ENCODE measurements around the gene SPACA4.
"Not testable (repeated sequence)": the region's sequence is repeated elsewhere in the genome, so short reads cannot be mapped to it uniquely, and the experiment has no call there.

The SPACA4 gene, protein sequence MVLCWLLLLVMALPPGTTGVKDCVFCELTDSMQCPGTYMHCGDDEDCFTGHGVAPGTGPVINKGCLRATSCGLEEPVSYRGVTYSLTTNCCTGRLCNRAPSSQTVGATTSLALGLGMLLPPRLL

DNA sequence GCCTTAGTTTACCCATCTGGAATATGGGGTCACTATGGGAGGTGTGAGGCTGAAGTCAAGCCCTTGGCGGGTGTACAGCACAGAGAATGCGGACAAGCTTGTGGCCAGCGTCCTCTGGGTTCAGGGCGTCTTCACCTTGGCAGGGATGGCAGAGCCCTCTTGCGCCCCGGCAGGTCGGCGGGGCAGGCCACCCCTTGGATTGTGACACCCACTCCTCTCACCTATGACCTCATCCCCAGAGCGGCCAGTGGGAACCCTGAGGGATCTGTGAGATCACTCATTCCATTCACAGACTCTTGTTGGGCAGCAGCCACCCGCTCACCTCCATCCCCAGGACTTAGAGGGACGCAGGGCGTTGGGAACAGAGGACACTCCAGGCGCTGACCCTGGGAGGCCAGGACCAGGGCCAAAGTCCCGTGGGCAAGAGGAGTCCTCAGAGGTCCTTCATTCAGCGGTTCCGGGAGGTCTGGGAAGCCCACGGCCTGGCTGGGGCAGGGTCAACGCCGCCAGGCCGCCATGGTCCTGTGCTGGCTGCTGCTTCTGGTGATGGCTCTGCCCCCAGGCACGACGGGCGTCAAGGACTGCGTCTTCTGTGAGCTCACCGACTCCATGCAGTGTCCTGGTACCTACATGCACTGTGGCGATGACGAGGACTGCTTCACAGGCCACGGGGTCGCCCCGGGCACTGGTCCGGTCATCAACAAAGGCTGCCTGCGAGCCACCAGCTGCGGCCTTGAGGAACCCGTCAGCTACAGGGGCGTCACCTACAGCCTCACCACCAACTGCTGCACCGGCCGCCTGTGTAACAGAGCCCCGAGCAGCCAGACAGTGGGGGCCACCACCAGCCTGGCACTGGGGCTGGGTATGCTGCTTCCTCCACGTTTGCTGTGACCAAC, at the start of gene SPACA4:
TSS of gene SPACA4 (plus strand) at position 280 of the 896 bp plus-strand sequence. CDS start at position 517, 237 bp downstream.
- FAIRE-seq = no peak

DNA sequence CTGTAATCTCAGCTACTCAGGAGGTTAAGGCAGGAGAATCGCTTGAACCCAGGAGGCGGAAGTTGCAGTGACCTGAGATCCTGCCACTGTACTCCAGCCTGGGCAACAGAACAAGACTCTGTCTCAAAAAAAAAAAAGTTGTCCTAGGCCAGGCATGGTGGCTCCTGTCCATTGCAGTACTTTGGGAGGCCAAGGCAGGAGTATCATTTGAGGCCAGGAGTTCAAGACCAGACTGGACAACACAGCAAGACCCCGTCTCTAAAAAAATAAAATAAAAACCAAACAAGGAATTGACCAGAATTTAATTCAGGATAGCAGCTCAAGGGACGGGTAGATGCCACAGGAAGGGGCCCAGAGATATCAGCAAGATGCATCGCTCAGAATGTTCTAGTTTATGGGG, 49.7 kb upstream of the SPACA4 start:
- no peak for FAIRE-seq

DNA sequence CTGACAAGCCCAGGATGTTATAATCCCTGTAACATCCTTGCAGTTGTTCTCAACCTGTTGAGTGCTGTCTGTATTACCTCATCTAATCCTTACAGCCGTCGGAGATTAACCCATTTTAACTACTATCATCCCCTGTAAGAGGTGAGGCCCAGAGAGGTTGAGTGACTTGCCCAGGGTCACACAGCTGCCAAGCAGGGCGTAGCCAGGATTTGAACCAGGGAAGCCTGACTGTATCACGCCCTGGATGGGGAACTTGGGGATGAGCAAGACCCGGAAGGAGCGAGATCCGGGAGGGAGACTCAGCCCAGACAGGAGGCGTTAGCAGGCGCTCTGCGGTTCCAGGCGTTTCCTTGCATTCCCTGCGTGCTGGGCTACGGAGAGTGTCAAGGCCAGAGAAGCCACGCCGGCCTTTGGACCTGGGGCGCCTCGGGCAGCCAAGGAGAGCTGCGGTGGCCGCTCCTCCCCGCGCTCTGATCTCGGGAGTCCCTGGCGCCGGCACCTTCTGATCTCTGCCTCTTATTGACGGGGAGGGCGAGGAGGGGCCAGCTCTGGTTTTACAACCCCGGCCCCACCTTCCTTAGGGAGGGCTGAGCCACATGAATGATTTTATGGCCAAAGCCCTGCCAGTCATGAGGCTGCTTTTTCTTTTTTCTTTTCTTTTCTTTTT, 48.4 kb upstream of the SPACA4 start:
- FAIRE-seq = no peak

DNA sequence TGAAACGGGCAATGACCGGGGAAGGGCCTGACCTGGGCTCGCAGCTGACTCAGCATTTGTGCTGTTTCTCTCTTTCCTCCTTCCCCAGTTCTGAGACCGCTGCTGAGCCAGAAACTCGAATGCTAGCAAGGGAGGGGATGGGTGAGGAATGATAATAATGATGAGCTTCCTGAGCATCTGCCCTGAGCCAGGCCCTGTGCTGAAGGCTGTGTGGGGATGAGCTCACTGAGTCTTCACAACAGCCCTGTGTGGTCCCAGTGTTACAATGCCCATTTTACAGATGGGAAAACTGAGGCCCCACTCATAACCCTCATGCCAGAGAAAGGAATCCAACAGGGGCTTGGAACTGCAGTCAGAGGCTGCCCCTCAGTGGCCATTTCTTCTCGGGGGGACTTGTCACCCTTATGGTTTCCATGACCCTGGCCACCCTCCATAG, 46.4 kb upstream of the SPACA4 start:
- FAIRE-seq = no peak

DNA sequence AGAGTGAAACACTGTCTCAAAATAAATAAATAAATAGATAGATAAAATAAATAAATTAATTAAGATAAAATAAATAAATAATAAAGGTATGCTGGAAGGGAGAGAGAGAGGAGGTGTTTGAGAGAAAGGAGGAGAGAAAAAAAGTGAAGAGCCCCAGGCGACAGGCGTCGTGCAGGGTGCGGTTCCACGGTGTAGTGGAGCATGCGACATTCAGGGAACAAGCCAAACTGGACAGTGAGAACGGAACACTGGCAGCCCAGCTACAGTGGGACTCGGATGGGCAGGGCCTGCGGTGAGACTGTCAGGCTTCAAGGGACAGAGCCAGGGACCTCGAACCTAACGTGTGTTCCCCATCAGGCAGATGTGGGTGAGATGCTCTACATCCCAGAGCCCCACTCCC, 45.1 kb upstream of the SPACA4 start:
- no peak for FAIRE-seq

DNA sequence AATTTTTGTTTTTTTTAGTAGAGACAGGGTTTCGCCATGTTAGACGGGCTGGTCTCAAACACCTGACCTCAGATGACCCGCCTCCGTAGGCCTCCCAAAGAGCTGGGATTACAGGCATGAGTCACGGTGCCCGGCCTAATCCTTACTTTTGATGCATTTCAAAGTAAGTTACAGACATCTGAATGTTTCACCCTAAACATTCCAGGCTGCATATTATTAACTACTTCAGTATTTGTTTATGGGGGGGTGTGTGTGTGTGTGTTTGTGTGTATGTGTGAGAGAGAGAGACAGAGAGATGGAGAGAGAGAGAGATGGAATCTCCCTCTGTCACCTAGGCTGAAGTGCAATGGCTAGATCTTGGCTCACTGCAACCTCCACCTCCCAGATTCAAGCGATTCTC, 41.5 kb upstream of the SPACA4 start:
- FAIRE-seq = no peak

DNA sequence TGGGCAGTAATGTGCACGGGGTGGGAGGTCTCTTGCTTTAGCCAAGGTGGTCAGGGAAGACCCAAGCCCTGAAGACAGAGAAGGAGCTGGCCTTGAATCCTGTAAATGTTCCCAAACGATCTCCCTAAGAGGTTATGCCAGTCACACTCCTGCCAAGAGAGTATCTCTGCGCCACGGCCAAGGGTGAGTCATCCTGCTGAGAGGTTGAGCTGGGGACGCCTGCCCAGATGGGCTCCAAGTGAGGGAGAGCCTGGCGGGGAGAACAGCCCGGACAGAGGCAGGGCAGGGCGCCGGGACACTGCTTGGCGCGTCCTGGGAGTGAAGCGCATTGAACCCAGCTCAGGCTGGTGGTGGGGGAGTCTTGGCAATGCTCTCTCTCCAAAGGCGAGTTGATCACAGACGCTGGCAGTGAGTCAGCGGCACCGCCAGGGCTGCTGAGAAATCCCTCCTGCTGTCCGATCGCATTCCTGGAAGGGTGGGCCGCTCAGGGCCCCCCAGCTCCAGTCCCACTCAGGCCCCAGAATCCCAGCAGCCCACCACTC, 38.1 kb upstream of the SPACA4 start:
- no peak for FAIRE-seq

DNA sequence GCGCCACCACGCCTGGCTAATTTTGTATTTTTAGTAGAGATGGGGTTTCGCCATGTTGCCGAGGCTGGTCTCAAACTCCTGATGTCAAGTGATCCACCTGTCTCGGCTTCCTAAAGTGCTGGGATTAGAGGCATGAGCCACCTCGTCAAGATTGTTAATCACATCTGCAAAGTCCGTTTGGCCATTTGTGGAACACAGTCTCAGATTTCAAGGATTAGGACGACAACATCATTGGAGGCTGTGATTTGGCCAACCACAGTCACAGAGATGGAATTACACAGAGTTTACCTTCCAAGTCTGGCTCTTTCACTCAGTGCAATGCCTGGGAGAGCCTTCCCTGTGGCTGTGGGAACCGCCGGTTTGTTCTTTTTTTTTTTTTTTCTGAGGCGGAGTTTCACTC, 36.7 kb upstream of the SPACA4 start:
- no peak for FAIRE-seq

DNA sequence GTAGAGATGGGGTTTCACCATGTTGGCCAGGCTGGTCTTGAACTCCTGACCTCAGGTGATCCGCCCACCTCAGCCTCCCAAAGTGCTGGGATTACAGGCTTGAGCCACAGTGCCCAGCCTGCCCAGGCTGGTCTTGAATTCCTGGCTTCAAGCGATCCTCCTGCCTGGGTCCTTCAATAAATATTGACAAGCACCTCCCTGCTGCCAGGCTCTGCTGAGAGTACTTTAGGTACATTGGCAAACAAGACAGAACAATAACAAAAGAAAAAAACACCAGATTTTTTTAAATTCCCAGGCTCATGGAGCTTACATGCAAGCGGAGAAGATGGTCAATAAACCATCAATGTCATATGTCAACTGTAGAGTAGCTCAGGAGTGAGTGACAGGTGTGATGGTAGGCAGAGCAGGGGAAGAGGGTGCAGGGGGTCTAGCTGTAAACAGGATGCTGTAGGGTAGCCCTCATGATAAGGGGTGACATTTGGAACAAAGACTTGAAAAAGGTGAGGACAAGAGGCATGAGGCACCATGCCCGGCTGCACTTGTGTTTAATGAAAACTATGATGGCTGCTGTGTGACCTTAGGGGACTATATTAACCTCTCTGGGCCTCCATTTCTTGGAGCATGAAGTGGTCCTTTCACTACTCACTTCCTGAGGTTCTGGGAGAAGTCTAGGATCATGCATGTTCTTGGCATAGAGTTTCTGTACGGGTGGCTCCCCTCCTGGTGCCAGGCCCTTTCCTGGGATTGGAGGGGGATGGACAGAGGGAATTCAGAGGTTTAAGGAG, 35.0 kb upstream of the SPACA4 start:
- FAIRE-seq = no peak

DNA sequence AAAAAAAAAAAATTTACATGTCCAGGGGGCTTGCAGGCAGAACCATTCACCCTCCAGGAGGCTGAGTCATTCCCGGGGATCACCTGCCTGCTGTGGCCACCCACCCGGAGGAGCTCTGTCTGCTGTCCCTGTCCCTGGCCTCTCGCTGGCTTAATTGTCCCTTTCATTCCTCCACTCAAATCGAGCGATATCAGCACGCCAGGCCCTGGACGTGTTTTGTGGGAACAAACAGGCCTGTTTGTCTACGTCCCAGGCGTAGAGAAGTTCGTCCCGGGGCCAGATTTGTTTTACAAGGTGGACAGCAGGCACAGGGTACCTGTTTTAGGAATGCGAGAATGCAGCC, 33.4 kb upstream of the SPACA4 start:
- no peak for FAIRE-seq

DNA sequence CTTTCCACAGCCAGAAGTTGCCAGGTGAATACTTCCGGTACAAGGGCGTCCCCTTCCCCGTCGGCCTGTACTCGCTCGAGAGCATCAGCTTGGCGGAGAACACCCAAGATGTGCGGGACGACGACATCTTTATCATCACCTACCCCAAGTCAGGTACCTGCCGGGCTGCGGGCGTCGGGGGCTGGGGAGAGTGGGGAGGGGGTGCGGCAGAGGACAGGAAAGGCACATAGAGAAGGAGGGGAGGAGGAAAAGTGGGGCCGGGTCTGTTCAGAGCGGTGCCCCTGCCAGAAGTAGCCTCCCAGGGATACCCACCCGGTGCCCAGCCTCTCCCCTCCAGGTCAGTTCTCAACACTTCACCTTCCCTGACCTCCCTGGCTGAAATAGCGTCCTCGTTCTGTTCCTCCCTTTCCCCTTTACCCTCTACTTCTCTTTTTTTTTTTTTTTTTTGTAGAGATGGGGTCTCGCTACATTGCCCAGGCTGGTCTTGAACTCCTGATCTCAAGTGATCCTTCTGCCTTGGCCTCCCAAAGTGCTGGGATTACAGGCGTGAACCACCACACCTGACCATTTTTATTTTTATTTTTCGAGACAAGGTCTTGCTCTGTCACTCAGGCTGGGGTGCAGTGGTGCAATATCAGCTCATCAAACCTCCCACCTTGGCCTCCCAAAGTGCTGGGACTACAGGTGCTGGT, 30.5 kb upstream of the SPACA4 start:
- FAIRE-seq = no peak

DNA sequence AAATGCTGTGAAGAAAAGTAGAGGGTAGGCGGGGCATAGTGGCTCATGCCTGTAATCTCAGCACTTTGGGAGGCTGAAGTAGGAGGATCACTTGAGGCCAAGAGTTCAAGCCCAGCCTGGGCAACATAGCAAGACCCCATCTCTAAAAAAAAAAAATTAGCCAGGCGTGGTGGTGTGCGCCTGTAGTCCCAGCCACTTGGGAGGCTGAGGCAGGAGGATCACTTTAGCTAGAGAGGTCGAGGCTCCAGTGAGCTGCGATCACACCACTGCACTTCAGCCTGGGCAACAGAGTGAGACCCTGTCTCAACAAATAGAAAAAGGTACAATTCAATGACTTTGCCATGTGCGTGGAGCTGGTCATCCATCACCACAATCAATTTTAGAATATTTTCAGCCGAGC, 28.6 kb upstream of the SPACA4 start:
- FAIRE-seq = not testable (repeated sequence)

DNA sequence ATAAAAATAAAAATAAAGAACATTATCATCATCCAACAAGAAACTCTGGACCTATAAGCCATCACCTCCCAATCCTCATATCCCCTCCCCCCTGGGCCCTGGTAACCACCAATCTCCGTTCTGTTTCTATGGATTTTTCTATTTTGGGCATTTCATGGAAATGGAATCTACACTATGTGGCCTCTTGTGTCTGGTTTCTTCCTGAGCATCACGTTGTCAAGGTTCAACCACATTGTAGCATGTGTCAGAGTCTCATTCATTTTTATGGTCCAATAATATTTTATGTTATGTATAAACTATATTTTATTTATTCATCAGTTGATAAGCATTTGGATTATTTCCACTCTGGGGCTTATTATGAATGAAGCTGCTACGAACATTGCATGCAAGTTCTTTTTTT, 27.7 kb upstream of the SPACA4 start:
- FAIRE-seq = no peak

DNA sequence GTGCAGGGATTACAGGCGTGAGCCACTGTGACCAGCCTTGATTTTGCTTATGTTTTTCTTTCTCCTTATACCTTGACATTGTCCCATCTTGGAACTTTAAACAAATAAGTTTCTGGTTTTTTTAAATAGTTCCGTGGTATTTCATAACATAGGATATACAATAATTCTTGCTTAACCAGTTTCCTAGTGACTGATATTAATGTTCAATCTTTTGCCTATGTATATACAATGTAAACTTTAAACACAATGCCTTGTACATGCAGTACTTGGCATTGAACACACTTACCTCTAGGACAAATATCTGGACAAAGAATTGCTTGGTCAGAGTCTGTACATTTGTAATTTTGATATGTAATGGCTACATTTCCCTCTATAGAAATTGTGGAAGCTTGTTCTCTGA, 24.4 kb upstream of the SPACA4 start:
- FAIRE-seq = no peak

DNA sequence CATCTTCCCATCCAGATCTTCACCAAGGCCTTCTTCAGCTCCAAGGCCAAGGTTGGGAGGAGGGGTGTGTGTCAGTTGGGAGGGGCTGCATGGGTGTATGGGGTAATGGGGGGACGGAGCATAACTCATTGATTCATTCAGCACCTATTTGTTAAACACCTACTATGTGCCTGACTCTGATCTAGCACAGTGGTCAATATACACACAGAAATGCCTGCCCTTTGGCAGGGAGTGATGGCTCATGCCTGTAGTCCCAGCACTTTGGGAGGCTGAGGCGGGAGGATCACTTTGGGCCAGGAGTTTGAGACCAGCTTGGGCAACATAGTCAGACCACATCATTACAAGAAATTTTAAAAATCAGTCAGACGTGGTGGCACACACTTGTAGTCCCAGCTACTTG, 19.2 kb upstream of the SPACA4 start:
- FAIRE-seq = no peak

DNA sequence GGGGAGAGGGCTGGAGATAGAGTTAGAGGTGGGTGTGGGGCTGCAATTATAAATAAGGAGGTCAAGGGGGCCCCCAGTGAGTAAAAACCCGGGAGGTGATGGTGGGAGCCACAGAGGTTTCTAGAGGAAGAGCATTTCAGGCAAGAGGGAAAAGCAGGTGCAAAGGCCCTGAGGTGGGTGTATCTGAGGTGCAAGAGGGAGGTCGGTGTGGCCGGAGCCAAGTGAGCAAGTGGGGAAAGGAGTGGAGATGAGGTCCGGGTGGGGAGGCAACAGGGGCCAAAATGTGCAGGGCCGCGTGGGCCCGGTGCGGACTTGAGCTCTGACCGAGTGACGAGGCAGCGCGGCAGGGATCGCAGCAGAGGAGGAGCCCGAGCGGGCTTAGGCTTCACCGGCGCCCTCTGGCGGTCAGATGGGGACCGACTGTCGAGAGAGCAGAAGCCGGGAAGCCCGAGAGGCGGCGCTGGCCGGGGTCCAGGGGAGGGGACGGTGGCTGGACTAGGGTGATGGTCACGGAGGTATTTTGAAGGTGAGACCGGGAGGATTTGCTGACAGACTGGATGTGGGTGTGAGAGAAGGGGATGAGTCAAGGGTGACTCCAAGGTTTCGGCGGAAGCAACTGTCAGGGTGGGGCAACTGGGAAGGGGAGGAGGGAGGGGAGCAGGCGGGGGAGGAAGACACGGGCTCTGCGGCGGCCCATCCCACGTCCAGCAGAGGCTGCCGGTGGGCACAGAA, 17.7 kb upstream of the SPACA4 start:
- FAIRE-seq = no peak

DNA sequence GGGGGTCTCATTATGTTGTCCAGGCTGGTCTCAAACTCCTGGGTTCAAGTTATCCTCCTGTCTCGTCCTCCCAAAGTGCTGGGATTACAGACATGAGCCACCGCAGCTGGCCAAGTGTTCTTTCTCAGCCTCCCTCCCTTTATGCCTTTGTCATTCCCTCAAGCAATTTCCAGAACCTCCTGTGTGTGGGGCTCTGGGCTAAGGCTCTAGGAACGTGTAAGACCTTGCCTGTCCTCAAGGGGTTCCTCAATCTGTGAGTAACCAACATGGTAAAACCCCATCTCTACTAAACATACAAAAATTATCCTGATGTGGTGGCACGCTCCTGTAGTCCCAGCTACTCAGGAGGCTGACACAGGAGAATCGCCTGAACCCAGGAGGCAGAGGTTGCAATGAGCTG, 15.5 kb upstream of the SPACA4 start:
- no peak for FAIRE-seq

DNA sequence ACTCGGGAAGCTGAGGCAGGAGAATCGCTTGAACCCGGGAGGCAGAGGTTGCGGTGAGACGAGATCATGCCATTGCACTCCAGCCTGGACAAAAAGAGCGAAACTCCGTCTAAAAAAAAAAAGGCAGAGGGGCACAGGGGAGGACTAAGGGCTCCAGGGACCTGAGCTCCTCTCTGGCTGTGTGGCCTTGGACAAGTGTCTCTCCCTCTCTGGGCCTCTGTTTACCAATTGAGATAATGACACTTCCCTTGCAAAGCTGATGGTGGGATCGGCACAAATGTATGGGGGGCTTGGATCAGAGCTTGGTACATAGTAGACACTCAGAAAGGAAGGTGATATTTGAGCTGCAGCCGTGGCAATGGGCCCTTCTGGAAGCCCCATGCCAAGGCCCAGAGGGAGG, 11.4 kb upstream of the SPACA4 start:
- no peak for FAIRE-seq

DNA sequence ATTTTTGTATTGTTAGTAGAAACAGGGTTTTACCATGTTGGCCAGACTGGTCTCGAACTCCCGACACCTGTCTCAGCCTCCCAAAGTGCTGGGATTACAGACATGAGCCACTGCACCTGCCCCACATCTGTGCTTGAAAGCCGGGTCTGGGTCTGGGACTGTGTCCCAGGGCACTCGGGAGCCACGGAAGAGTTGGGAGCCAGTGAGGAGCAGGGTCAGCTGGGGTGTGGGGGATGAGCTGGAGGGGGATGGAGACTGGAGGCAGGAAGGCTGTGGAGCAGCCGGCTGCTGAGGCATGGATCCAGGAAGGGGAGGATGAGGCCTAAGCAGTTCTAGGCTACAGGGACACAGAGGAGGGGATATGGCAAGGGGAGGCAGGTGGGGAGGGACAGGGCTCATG, 10.7 kb upstream of the SPACA4 start:
- no peak for FAIRE-seq

DNA sequence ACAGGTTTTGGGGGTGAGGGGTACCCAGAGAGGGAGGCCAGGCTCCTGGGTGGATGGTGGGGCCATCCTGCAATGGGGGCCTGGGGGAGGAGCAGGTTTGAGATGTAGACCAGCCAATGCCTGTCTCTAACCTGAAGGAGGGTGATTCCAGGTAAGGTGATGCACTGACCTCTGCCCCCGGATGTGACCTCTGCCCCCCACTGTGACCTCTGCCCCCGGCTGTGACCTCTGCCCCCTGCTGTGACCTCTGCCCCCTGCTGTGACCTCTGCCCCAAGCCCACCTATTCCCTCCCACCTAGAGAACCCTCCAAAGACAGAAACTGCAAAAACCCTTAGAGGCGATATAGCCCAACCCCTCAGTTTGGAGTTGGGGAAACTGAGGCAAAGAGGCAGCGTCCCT, 10.3 kb upstream of the SPACA4 start:
- FAIRE-seq = no peak

DNA sequence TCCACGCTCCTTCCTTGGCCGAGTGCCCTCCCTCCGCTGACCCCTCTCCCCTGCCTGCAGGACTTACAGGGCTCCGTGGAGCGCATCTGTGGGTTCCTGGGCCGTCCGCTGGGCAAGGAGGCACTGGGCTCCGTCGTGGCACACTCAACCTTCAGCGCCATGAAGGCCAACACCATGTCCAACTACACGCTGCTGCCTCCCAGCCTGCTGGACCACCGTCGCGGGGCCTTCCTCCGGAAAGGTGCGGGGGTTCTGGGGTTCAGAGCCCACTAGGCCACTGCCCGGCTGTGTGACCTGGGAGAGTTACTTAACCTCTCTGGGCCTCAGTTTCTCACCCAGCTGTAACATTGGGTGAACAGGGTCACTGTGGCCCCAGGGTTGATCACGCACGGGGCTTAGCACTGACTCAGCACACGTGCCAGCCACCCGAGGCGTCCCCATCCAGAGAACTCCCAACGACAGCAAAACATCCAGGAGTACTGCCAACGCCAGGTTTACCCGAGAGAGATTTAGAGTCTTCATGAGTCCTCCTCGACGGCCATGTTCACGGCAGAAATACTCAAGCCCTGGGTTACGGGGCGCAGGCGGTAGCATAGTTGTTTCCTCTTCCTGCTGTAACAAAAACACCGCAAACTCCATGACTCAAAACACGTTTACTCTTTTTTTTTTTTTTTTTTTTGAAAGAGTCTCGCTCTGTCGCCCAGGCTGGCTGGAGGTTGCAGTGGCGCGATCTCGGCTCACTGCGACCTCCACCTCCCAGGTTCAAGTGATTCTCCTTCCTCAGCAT, 9.7 kb upstream of the SPACA4 start:
- no peak for FAIRE-seq
